Mesendoderm (in vitro differentiated cells): Measurements from ENCODE around the gene MMP25.

Experiments used
- DNase-seq: peaks from one replicate; pipeline ENCODE4 v3.0.0; 2013
- H2AK5ac ChIP-seq: 2 replicates; pipeline ENCODE4 v1.6.1; 2013; ENCODE audit warnings: low read length, inconsistent platforms
- H2BK120ac ChIP-seq: 2 replicates; pipeline ENCODE4 v1.6.1; 2013; ENCODE audit warnings: low read depth, mild to moderate bottlenecking, low read length, moderate library complexity, mixed read lengths
- H2BK15ac ChIP-seq: replicated peaks from 2 replicates; pipeline ENCODE4 v1.6.1; 2013; ENCODE audit warnings: low read depth, mild to moderate bottlenecking, moderate library complexity
- H2BK5ac ChIP-seq: 2 replicates; pipeline ENCODE4 v1.6.1; 2013; ENCODE audit warnings: low read length, inconsistent platforms
- H3K18ac ChIP-seq: 2 replicates; pipeline ENCODE4 v1.6.1; 2013; ENCODE audit warnings: mild to moderate bottlenecking, low read length, mixed read lengths
- H3K23ac ChIP-seq: one replicate; pipeline ENCODE4 v1.6.1; 2013; ENCODE audit warnings: low read length
- H3K27ac ChIP-seq: 2 replicates; pipeline ENCODE4 v1.5.1; 2013; ENCODE audit warnings: low read depth, mild to moderate bottlenecking, inconsistent platforms, low read length, moderate library complexity
- H3K27me3 ChIP-seq: 2 replicates; pipeline ENCODE4 v1.6.1; 2013; ENCODE audit warnings: low read length, control low read depth, mild to moderate bottlenecking, inconsistent platforms; ENCODE audit not compliant: insufficient read depth, poor library complexity
- H3K36me3 ChIP-seq: 2 replicates; pipeline ENCODE4 v1.6.1; 2013; ENCODE audit warnings: low read length, inconsistent platforms; ENCODE audit not compliant: control insufficient read depth, insufficient read depth
- H3K4ac ChIP-seq: one replicate; pipeline ENCODE4 v1.6.1; 2013; ENCODE audit warnings: low read depth, mild to moderate bottlenecking, low read length, moderate library complexity
- H3K4me1 ChIP-seq: 2 replicates; pipeline ENCODE4 v1.6.1; 2013; ENCODE audit warnings: low read depth, low read length, inconsistent platforms; ENCODE audit not compliant: control insufficient read depth
- H3K4me2 ChIP-seq: 2 replicates; pipeline ENCODE4 v1.6.1; 2013; ENCODE audit warnings: low read length
- H3K4me3 ChIP-seq: 2 replicates; pipeline ENCODE4 v1.5.1; 2013; ENCODE audit warnings: mild to moderate bottlenecking, low read length
- H3K56ac ChIP-seq: one replicate; pipeline ENCODE4 v1.6.1; 2013; ENCODE audit warnings: low read length
- H3K79me1 ChIP-seq: 2 replicates; pipeline ENCODE4 v1.6.1; 2013; ENCODE audit warnings: low read length, inconsistent platforms
- H3K79me2 ChIP-seq: 2 replicates; pipeline ENCODE4 v1.6.1; 2013; ENCODE audit warnings: mild to moderate bottlenecking, low read length; ENCODE audit not compliant: control insufficient read depth, insufficient read depth
- H3K9ac ChIP-seq: 2 replicates; pipeline ENCODE4 v1.6.1; 2013; ENCODE audit warnings: low read length, inconsistent platforms
- H4K5ac ChIP-seq: one replicate; pipeline ENCODE4 v1.6.1; 2013; ENCODE audit warnings: low read length
- H4K8ac ChIP-seq: one replicate; pipeline ENCODE4 v1.6.1; 2013; ENCODE audit warnings: low read depth, mild to moderate bottlenecking, control low read depth, low read length, moderate library complexity
- WGBS: extraction: QIAGEN DNeasy Blood & Tissue Kit; methylation state at CpG from one replicate; pipeline ENCODE4 v1.1.7; 2013; ENCODE audit warnings: low lambda C conversion rate, missing lambda C conversion rate; ENCODE audit not compliant: insufficient coverage; ENCODE audit errors: extremely low coverage; 5-methylcytosine and 5-hydroxymethylcytosine counted together

Gene MMP25

GRCh38 chr16:3022684-3023414 is 23.5 kb upstream of the MMP25 start:
- Histone ChIP-seq H3K23ac (peak overlapping the region; percentile 80), H4K5ac (no peak overlapping the region), H3K4ac (no peak overlapping the region), H3K9ac (peak overlapping the region; percentile 90), H3K4me3 (peak overlapping the region; percentile 61), H3K4me2 (peak overlapping the region; percentile 85), H2BK5ac (peak overlapping the region; percentile 91), H3K79me1 (peaks cover 5% of the 10 kb centered on the region), H3K79me2 (peaks cover 4% of the 10 kb centered on the region), H3K36me3 (peaks cover 8% of the 10 kb centered on the region), H3K27me3 (no peaks in the 10 kb centered on the region), H2BK120ac (no peak overlapping the region), H4K8ac (no peak overlapping the region), H3K4me1 (peaks cover 12% of the 10 kb centered on the region), H3K56ac (peak overlapping the region; percentile 96), H2BK15ac (no peak overlapping the region), H2AK5ac (peak overlapping the region; percentile 78), H3K27ac (peak overlapping the region; percentile 94), H3K18ac (peak overlapping the region; percentile 69)
- DNase-seq: no peak
- no CpG with 5 or more reads among the region's 8 CpGs for WGBS

GRCh38 chr16:3023415-3023668 is 23.0 kb upstream of the MMP25 start:
- H4K8ac ChIP-seq: no peak overlapping the region
- peak overlapping the region; percentile 43 for H2AK5ac ChIP-seq
- peak overlapping the region; percentile 61 for H3K4me3 ChIP-seq
- H3K27ac ChIP-seq: peak overlapping the region; percentile 94
- no peak overlapping the region for H2BK120ac ChIP-seq
- H4K5ac ChIP-seq: no peak overlapping the region
- H3K4ac ChIP-seq: no peak overlapping the region
- peak; percentile 78 for DNase-seq
- H3K79me1 ChIP-seq: peaks cover 5% of the 10 kb centered on the region
- peak overlapping the region; percentile 90 for H3K9ac ChIP-seq
- H2BK5ac ChIP-seq: peak overlapping the region; percentile 47
- H3K18ac ChIP-seq: peak overlapping the region; percentile 69
- peak overlapping the region; percentile 85 for H3K4me2 ChIP-seq
- peaks cover 8% of the 10 kb centered on the region for H3K36me3 ChIP-seq
- no peak overlapping the region for H2BK15ac ChIP-seq
- H3K23ac ChIP-seq: peak overlapping the region; percentile 80
- peak overlapping the region; percentile 96 for H3K56ac ChIP-seq
- H3K79me2 ChIP-seq: peaks cover 4% of the 10 kb centered on the region
- no CpG with 5 or more reads among the region's 6 CpGs for WGBS
- no peaks in the 10 kb centered on the region for H3K27me3 ChIP-seq
- peaks cover 12% of the 10 kb centered on the region for H3K4me1 ChIP-seq

- peak within 1 kb of the TSS; percentile 96 for H3K56ac ChIP-seq
- no peak within 1 kb of the TSS for H2BK120ac ChIP-seq
- peak within 1 kb of the TSS; percentile 69 for H3K18ac ChIP-seq
- H2AK5ac ChIP-seq: peak within 1 kb of the TSS; percentile 78
- peak within 1 kb of the TSS; percentile 61 for H3K4me3 ChIP-seq
- peaks cover 8% of the 10 kb centered on the region for H3K36me3 ChIP-seq
- peak; percentile 100 for DNase-seq
- H3K79me1 ChIP-seq: peaks cover 5% of the 10 kb centered on the region
- H2BK15ac ChIP-seq: no peak within 1 kb of the TSS
- peak within 1 kb of the TSS; percentile 85 for H3K4me2 ChIP-seq
- no peak within 1 kb of the TSS for H4K5ac ChIP-seq
- peaks cover 12% of the 10 kb centered on the region for H3K4me1 ChIP-seq
- peaks cover 4% of the 10 kb centered on the region for H3K79me2 ChIP-seq
- H3K23ac ChIP-seq: peak within 1 kb of the TSS; percentile 89
- H3K27me3 ChIP-seq: no peaks in the 10 kb centered on the region
- no peak within 1 kb of the TSS for H4K8ac ChIP-seq
- H3K27ac ChIP-seq: peak within 1 kb of the TSS; percentile 94
- no CpG with 5 or more reads among the region's 69 CpGs for WGBS
- H3K4ac ChIP-seq: no peak within 1 kb of the TSS
- H3K9ac ChIP-seq: peak within 1 kb of the TSS; percentile 90
- H2BK5ac ChIP-seq: peak within 1 kb of the TSS; percentile 96
Measured at GRCh38 chr16:3023669-3024478, 22.5 kb upstream of the MMP25 start, which contains the start of the genes HCFC1R1 and THOC6. TSS of gene HCFC1R1 (minus strand) at chr16:3023942. CDS start at chr16:3023941, 1 bp downstream. TSS of gene THOC6 (plus strand) at chr16:3024035. CDS start at chr16:3024327, 292 bp downstream.

GRCh38 chr16:3025032-3026002 is 21.0 kb upstream of the MMP25 start:
- Histone ChIP-seq H3K23ac (no peak overlapping the region), H3K56ac (no peak overlapping the region), H3K27me3 (no peaks in the 10 kb centered on the region), H3K4me2 (no peak overlapping the region), H3K27ac (no peak overlapping the region), H3K4ac (no peak overlapping the region), H2BK15ac (no peak overlapping the region), H3K4me1 (peaks cover 12% of the 10 kb centered on the region), H3K36me3 (peaks cover 8% of the 10 kb centered on the region), H3K79me2 (peaks cover 4% of the 10 kb centered on the region), H4K8ac (no peak overlapping the region), H2BK120ac (no peak overlapping the region), H3K79me1 (peaks cover 5% of the 10 kb centered on the region), H3K18ac (no peak overlapping the region), H3K4me3 (no peak overlapping the region), H2AK5ac (no peak overlapping the region), H2BK5ac (no peak overlapping the region), H4K5ac (no peak overlapping the region), H3K9ac (no peak overlapping the region)
- no CpG with 5 or more reads among the region's 18 CpGs for WGBS
- no peak for DNase-seq

- Histone ChIP-seq H2BK5ac (no peak overlapping the region), H3K4ac (no peak overlapping the region), H3K9ac (no peak overlapping the region), H3K79me2 (no peaks in the 10 kb centered on the region), H3K18ac (no peak overlapping the region), H3K79me1 (peaks cover 5% of the 10 kb centered on the region), H3K56ac (no peak overlapping the region), H3K4me3 (no peak overlapping the region), H2BK120ac (no peak overlapping the region), H3K23ac (no peak overlapping the region), H3K27ac (no peak overlapping the region), H2BK15ac (no peak overlapping the region), H4K5ac (no peak overlapping the region), H4K8ac (no peak overlapping the region), H3K27me3 (no peaks in the 10 kb centered on the region), H3K4me2 (no peak overlapping the region), H3K4me1 (peaks cover 12% of the 10 kb centered on the region), H2AK5ac (no peak overlapping the region), H3K36me3 (peaks cover 8% of the 10 kb centered on the region)
- DNase-seq: no peak
- no CpG with 5 or more reads among the region's 8 CpGs for WGBS
Measured at GRCh38 chr16:3026003-3026378, 20.4 kb upstream of the MMP25 start.
